HS-27A (cell line): ENCODE results near the gene HERPUD1.

Experiments used
- DNase-seq: peaks from one replicate; pipeline ENCODE4 v3.0.0-alpha.2; 2012; ENCODE audit warnings: low read depth, missing footprints

HERPUD1 gene

GRCh38 chr16:56935201-56935600 is 3.3 kb downstream of the HERPUD1 start:
- DNase-seq, result no peak

- no peak for DNase-seq
These were observed 4.5 kb downstream of the HERPUD1 start for GRCh38 chr16:56936491-56936890.

- no peak for DNase-seq
These were observed 5.0 kb downstream of the HERPUD1 start for GRCh38 chr16:56936950-56937349.

- no peak for DNase-seq
These were observed 6.9 kb downstream of the HERPUD1 start for GRCh38 chr16:56938664-56939513.

- DNase-seq, result no peak
These were observed 7.9 kb downstream of the HERPUD1 start for GRCh38 chr16:56939801-56940200.

GRCh38 chr16:56941092-56941491 is 9.2 kb downstream of the HERPUD1 start:
- no peak for DNase-seq

GRCh38 chr16:56941856-56942331 is 10.0 kb downstream of the HERPUD1 start:
- no peak for DNase-seq

DNA sequence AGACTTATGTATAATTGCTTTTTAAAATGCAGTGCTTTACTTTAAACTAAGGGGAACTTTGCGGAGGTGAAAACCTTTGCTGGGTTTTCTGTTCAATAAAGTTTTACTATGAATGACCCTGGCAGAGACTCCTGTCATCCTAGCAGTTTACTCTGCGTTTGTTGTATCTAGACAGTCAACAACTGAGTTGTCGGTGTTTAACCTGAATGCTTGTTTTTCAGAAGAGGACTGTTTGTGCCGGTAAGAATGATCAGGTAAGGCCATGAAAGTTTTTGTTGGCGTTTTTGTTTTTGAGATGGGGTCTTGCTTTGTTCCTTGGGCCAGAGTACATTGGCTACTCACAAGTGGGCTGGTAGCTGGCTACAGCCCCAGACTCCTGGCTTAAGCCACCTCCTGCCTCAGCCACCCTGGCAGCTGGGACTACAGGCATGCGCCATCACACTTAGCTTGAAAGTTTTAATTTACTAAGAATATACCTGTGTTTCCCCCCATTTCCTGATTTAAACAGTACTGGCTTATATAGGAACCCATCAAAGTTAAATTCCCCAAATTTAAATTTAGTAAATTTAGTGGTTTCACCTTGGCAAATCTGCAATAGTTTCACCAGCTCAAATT is 11.9 kb downstream of the HERPUD1 start:
- DNase-seq, result no peak

- DNase-seq, result no peak
These were observed 13.3 kb downstream of the HERPUD1 start for GRCh38 chr16:56944954-56945839.

DNA sequence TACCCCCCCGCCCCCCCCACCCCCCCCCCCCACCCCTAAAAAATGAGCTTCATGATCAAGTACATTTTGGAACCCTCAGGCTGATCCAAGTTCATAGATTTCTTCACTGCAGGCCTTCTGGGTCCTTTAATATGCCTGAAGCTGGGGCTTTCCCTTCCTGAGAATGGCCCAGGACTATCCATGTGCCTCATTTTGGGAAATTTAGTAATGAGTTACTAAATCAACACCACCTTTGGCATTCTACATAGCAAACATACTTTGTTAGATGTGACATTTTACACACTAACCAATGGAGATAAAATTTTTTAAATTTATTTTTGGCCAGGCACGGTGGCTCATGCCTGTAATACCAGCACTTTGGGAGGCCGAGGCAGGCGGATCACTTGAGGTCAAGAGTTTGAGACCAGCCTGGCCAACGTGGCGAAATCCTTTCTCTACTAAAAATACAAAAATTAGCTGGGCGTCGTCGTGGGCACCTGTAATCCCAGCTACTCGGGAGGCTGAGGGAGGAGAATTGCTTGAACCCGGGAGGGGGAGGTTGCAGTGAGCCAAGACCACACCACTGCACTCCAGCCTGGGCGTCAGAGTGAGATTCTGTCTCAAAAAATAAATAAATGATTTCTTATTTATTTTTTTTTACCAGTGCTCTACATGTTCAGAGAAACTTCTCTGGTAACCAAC is 14.0 kb downstream of the HERPUD1 start:
- DNase-seq, result no peak

DNA sequence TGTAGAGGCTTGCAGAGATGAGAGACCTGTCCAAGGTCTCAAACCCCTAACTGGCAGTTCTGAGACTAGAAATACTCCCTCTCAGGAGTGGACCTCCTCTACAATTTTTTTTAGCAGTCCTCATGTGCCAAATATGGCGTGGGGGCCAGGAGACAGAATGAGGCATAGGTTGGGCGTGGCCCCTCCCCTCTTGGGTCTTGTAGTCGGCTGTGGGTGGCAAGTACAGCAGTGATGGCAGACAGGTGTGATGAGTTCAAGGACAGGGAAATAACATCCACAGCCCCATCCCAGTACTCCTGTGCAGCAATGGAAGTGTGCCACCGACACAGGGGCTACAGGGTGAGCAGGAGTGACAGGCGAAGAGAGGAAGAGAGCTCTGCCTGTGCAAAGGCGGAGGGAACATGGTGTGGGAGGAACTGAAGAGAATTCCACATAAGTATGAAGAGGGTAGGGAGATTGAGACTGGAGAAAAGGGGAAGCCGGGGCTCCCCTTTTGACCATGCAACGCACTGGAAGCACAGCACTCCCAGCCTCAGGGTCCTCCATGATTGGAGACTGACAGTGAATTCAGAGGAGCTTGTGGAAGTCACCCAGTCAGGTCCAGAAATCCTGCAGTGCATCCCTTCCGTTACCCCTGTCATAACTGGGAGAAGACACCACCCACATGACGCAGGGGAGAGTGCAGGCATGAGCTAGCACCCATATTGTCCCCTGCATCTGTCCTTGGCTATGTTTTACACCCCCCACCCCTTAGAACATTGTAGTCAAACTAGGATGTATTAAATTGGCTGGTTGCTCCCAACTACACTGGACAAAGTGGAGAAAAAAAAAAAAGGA is 15.0 kb downstream of the HERPUD1 start:
- no peak for DNase-seq

GRCh38 chr16:56947604-56947995 is 15.7 kb downstream of the HERPUD1 start:
- no peak for DNase-seq

DNA sequence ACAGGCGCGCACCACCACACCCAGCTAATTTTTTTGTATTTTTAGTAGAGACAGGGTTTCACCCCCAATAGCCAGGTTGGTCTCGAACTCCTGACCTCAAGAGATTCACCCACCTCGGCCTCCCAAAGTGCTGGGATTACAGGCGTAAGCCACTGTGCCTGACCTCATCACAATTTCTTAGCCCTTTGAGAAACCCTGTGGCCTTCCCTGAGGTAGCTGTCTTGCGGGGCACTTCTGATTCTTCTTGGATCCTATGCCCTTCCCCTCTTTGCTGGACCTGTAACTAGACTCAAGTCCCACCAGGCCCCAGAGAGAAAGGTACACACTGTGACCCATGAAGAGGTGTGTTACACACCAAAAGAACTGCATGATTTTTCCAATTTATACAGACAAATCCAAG is 16.3 kb downstream of the HERPUD1 start:
- DNase-seq, result no peak

DNA sequence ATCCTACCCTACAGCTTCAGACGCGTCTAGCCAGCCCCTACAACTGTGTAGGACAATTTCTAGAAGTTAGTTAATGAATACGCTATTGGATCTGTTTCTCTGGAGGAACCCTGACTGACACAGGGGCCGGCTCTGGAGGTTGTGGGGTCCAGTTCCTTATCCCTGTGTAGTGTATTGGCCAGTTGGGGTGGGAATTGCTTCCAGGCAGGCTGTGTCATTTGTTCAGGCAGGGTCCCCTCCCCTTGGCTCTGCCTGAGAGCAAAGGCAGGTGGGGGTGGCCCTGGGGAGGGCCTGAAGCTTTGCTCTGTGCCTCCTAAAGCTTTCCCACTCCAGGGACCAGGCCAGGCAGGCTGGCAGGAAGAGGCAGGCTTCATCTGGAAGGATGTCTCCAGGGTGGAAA is 18.1 kb downstream of the HERPUD1 start:
- DNase-seq, result no peak

- DNase-seq, result no peak
These were observed 18.5 kb downstream of the HERPUD1 start for GRCh38 chr16:56950455-56950854.

DNA sequence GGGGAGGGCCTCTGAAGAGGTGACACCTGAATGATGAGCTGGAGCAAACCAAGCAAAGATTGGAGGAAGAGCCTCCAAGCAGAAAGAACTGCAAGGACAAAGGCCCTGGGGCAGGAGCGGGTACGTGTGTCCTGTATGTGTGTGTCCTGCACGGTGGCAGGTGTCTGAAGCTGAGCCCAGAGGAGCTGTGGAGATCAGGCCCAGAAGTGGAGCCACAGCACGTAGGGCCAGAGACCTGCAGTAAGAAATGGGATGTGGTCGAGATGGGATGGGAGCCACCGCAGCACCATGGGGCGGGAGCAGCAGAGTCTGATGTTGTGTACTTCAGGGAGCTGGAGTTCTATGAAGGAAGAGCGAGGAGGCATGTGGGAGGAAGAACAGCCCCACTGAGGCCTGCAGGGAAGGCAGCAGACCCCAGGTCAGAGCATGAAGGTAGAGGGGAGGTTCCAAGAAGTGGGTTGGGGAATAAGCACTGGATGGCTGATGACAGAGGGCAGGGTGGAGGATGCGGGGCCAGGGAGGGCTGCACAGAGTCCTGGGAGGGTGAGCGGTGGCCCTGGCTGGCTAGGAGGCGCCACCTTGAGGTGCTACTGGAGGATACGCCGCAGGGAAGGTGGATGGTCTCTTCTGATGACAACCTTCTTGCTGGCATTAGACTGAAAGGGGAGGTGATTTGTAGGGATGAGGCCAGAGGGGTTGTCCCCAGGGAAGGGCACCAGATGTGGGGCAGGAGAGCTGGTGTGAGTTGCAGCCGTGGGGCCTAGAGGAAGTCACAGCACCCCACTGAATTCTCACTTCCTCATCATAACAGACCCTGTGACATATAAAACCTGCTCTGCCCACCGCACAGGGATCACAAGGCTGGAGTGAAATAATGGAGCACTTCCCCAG is 19.2 kb downstream of the HERPUD1 start:
- DNase-seq, result no peak

DNA sequence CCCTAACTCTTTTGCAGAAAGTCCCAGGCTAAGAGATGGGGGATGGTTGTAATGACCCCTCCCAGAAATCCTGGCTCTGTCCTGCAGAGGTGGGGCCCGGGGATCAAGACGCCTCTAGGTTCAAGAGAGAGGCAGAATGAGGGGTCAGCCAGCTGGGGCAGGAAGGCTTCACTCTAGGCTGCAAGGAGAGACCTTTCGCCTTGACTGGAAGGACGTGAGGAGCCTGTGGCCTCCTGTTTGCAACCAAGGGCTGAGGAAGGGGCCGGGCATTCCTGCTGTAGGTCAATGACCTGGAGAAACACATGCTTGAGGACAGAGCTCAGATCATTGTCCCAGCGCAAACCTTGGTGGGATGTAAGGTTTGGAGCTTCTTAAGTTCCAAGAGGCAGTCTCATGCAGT is 21.1 kb downstream of the HERPUD1 start:
- no peak for DNase-seq

DNA sequence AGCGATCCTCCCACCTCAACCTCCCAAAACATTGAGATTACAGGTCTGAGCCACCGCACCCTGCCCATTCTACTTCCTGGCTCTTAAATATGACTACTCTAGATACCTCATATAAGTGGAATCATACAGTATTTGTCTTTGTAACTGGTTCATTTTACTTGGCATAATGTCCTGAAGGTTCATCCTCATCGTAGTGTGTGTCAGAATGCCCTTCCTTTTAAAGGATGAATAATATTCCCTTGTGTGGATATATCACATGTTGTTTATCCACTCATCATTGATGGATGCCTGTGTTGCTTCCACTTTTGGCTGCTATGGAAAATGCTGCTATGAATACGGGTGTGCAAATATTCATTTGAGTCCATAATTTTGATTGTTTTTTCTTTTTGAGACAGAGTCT is 24.1 kb downstream of the HERPUD1 start:
- no peak for DNase-seq

DNA sequence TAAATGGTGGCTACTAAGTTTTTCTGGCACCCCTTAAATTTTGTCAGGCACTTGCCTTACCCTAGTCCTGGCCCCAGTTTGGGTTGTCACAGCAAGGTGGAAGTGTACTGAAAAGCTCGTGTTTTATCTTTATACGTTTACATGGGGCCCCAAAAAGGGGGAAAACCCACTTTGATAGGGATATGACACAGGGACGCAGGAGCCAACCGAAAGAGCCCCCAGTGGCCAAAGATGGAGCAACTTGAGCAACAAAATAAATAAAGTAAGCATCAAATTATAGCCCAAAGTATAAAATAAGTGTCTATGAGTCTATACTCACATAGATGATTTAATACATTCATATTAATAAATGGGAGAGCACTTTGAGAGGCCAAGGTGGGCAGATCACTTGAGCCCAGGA is 24.8 kb downstream of the HERPUD1 start:
- DNase-seq, result no peak

DNA sequence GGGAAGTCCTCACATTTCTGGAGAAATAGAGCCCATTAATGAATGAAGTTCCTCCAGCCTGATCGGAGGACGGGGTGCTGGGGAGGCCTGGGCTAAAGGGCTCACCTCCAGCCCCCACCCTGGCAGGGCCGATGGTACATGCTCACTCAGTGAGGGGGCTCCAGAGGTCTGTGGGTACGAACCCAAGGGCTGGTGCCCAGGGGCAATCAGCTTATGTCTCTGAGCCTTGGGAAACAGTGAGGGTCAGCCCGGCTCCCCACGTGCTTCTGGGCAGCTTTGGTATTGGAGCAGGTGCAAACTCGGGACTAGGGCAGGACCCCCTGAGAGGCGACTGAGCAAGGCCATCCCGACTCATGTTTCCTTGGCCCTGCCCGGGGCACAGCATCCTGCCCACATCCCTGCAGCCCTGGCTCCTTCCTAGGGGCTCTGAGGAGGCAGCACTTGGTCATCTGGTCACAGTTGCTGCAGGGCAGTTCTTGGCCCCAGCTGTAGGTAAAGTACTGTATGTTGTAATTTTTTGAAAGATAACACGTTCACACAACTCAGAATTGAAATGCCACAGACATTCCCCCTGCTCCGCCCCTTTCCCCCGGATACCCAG is 28.8 kb downstream of the HERPUD1 start:
- no peak for DNase-seq
